ENCODE results near the gene CDHR5. TPM values are rescaled to one million over a fixed set of nuclear protein-coding genes. Genes with fewer than 3 reads are reported as not detected.

CDHR5 gene
- total RNA-seq, 1 donor = not detected

- H3K79me2 ChIP-seq (ENCODE audit: insufficient read depth, low read length) = no peaks in the 10 kb centered on the region
- H3K27ac ChIP-seq (ENCODE audit: low read depth, low read length) = no peak overlapping the region
- no peaks in the 10 kb centered on the region for H3K9me3 ChIP-seq (ENCODE audit: low read depth, low read length)
- H4K20me1 ChIP-seq (ENCODE audit: insufficient read depth, low read length) = peaks cover 2% of the 10 kb centered on the region
- H3K4me3 ChIP-seq (ENCODE audit: insufficient read depth, low read length) = peak overlapping the region; percentile 59
- DNase-seq (ENCODE audit: insufficient read length, low spot score, missing footprints) = peak; percentile 100
- peak overlapping the region; percentile 67 for H3K4me2 ChIP-seq (ENCODE audit: insufficient read depth, low read length)
- H3K4me1 ChIP-seq (ENCODE audit: insufficient read depth, low read length) = peaks cover 2% of the 10 kb centered on the region
- no peaks in the 10 kb centered on the region for H3K36me3 ChIP-seq (ENCODE audit: insufficient read depth, low read length)
- H2AFZ ChIP-seq (ENCODE audit: low read length) = peak overlapping the region; percentile 56
- TF ChIP-seq CTCF (IDR thresholded peaks at IDR 0.05; ENCODE audit: extremely low read depth, low read depth, low read length) = no peak
- H3K27me3 ChIP-seq (ENCODE audit: insufficient read depth, low read length) = peaks cover 14% of the 10 kb centered on the region
Measured at GRCh38 chr11:568306-569157, 56.2 kb downstream of the CDHR5 start.

GRCh38 chr11:567629-568292 lies 57.0 kb downstream of the CDHR5 start:
- no peak for DNase-seq (ENCODE audit: insufficient read length, low spot score, missing footprints)
- Histone ChIP-seq H3K36me3 (ENCODE audit: insufficient read depth, low read length) (no peaks in the 10 kb centered on the region), H3K27ac (ENCODE audit: low read depth, low read length) (no peak overlapping the region), H2AFZ (ENCODE audit: low read length) (no peak overlapping the region), H3K9me3 (ENCODE audit: low read depth, low read length) (no peaks in the 10 kb centered on the region), H3K79me2 (ENCODE audit: insufficient read depth, low read length) (no peaks in the 10 kb centered on the region), H3K4me3 (ENCODE audit: insufficient read depth, low read length) (peak overlapping the region; percentile 59), H3K27me3 (ENCODE audit: insufficient read depth, low read length) (peaks cover 14% of the 10 kb centered on the region), H4K20me1 (ENCODE audit: insufficient read depth, low read length) (peaks cover 2% of the 10 kb centered on the region), H3K4me1 (ENCODE audit: insufficient read depth, low read length) (peaks cover 2% of the 10 kb centered on the region), H3K4me2 (ENCODE audit: insufficient read depth, low read length) (peak overlapping the region; percentile 67)
- no peak for TF ChIP-seq CTCF (IDR thresholded peaks at IDR 0.05; ENCODE audit: extremely low read depth, low read depth, low read length)

GRCh38 chr11:567011-567628 lies 57.6 kb downstream of the CDHR5 start:
- Histone ChIP-seq H3K4me1 (ENCODE audit: insufficient read depth, low read length) (peaks cover 2% of the 10 kb centered on the region), H3K27me3 (ENCODE audit: insufficient read depth, low read length) (peaks cover 14% of the 10 kb centered on the region), H3K27ac (ENCODE audit: low read depth, low read length) (no peak overlapping the region), H2AFZ (ENCODE audit: low read length) (no peak overlapping the region), H3K9me3 (ENCODE audit: low read depth, low read length) (no peaks in the 10 kb centered on the region), H3K4me2 (ENCODE audit: insufficient read depth, low read length) (no peak overlapping the region), H4K20me1 (ENCODE audit: insufficient read depth, low read length) (peaks cover 2% of the 10 kb centered on the region), H3K4me3 (ENCODE audit: insufficient read depth, low read length) (no peak overlapping the region), H3K79me2 (ENCODE audit: insufficient read depth, low read length) (no peaks in the 10 kb centered on the region), H3K36me3 (ENCODE audit: insufficient read depth, low read length) (no peaks in the 10 kb centered on the region)
- peak; percentile 87 for DNase-seq (ENCODE audit: insufficient read length, low spot score, missing footprints)
- no peak for TF ChIP-seq CTCF (IDR thresholded peaks at IDR 0.05; ENCODE audit: extremely low read depth, low read depth, low read length)

Small RNAs within 50 kb of the gene (small RNA-seq; reads per million reads assigned to genes)
- gene MIR210 = 20.1 reads per million, percentile 94 among the genes with 10 or more reads in this experiment

Other genes starting within 250 kb of the CDHR5 start
- 0.88 and 2.5 TPM in 2 replicates for gene PKP3, start 230.7 kb downstream of the CDHR5 start, total RNA-seq
- gene SIGIRR, start 210.0 kb downstream of the CDHR5 start, total RNA-seq = 10.9 and 14.5 TPM in 2 replicates
- gene ANO9, start 182.9 kb downstream of the CDHR5 start, total RNA-seq = under 0.01 TPM in 1 of 2 replicates, not detected in the other
- 33.0 and 36.2 TPM in 2 replicates for gene PTDSS2, start 174.7 kb downstream of the CDHR5 start, total RNA-seq
- gene RNH1, start 117.7 kb downstream of the CDHR5 start, total RNA-seq = 441 and 506 TPM in 2 replicates
- 28.6 and 35.7 TPM in 2 replicates for gene HRAS, start 89.4 kb downstream of the CDHR5 start, total RNA-seq
- 0.88 and 1.1 TPM in 2 replicates for gene LRRC56, start 87.4 kb downstream of the CDHR5 start, total RNA-seq
- 0.29 and 0.36 TPM in 2 replicates for gene LMNTD2, start 64.2 kb downstream of the CDHR5 start, total RNA-seq
- 2.4 and 6.2 TPM in 2 replicates for gene RASSF7, start 64.0 kb downstream of the CDHR5 start, total RNA-seq
- 23.9 and 27.5 TPM in 2 replicates for gene PHRF1, start 48.5 kb downstream of the CDHR5 start, total RNA-seq
- 11.5 and 21.4 TPM in 2 replicates for gene IRF7, start 9.0 kb downstream of the CDHR5 start, total RNA-seq
- not detected in 2 replicates for gene SCT, start 2.2 kb upstream of the CDHR5 start, total RNA-seq
- gene DRD4, start 12.3 kb upstream of the CDHR5 start, total RNA-seq = under 0.01 TPM in 1 of 2 replicates, not detected in the other
- gene DEAF1, start 70.3 kb upstream of the CDHR5 start, total RNA-seq = 38.0 and 44.2 TPM in 2 replicates
- 17.4 and 21.2 TPM in 2 replicates for gene TMEM80, start 70.9 kb upstream of the CDHR5 start, total RNA-seq
- gene EPS8L2, start 81.3 kb upstream of the CDHR5 start, total RNA-seq = 29.7 and 30.1 TPM in 2 replicates
- gene TALDO1, start 122.5 kb upstream of the CDHR5 start, total RNA-seq = 204 TPM in 2 replicates
- 31.5 and 37.3 TPM in 2 replicates for gene GATD1, start 152.5 kb upstream of the CDHR5 start, total RNA-seq
- gene CEND1, start 165.1 kb upstream of the CDHR5 start, total RNA-seq = not detected in 2 replicates
- gene SLC25A22, start 173.3 kb upstream of the CDHR5 start, total RNA-seq = 8.0 and 9.0 TPM in 2 replicates
- 5.9 and 6.5 TPM in 2 replicates for gene PIDD1, start 180.3 kb upstream of the CDHR5 start, total RNA-seq
- 227 and 386 TPM in 2 replicates for gene RPLP2, start 185.0 kb upstream of the CDHR5 start, total RNA-seq
- gene PNPLA2, start 194.0 kb upstream of the CDHR5 start, total RNA-seq = 32.1 and 32.6 TPM in 2 replicates
- 0.59 and 0.72 TPM in 2 replicates for gene CRACR2B, start 203.0 kb upstream of the CDHR5 start, total RNA-seq
- 366 and 416 TPM in 2 replicates for gene CD151, start 208.0 kb upstream of the CDHR5 start, total RNA-seq
- gene POLR2L, start 217.6 kb upstream of the CDHR5 start, total RNA-seq = 47.4 and 60.8 TPM in 2 replicates
- 168 and 186 TPM in 2 replicates for gene TSPAN4, start 217.9 kb upstream of the CDHR5 start, total RNA-seq

Data from osteoblast (primary cell).